ENCODE data around the gene SLC27A4. TPM values are rescaled to one million over a fixed set of nuclear protein-coding genes. Genes with fewer than 3 reads are reported as not detected.

The SLC27A4 gene
- total and polyA plus RNA-seq, 2 of the 13 experiments (the other 11 are each of a cell fraction or from before 2014, with no cell fraction given): 10.6 to 18.8 TPM

DNA sequence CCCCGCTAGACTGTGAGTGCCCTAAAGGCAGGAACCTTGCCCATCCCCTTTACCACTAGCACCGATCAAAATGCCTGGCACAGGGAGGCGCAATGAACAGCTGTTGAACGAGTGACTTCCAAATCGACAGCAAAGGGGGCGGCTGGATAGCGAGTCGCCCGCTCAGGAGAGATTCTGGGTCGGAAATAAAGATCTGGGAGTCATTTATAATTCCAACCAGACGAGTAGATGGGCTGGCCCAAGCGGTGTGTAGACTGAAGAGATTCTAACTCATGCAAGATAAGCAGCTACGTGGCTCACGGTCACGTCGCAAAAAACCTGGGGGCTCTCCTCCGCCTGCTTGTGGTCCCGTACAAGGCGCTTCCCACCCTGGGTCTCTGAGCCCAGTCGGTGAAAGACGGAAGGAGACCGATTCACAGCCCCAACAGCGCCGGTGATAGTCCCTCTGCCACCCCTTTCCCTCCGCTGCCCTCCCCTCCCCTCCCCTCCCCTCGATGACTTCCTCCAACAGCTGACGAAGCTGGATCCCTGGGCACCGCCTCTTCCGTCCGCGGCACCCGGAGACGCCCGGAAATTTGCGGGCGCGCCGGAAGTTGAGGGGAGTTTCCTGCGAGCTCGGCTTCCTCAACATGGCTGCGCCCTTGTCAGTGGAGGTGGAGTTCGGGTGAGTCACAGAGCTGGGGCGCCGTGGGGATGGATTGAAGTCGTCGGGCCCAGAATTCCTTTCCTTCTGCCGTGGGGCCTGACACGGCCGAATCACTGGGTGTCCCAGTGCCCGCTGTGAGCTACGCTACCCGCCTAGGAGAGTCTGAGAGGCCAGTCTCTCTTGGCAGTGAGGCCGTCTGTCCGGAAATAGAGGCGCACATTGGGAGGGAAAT is 30.7 kb downstream of the SLC27A4 start, which contains the start of gene URM1 (continued):
- TF ChIP-seq, protein P1, sequence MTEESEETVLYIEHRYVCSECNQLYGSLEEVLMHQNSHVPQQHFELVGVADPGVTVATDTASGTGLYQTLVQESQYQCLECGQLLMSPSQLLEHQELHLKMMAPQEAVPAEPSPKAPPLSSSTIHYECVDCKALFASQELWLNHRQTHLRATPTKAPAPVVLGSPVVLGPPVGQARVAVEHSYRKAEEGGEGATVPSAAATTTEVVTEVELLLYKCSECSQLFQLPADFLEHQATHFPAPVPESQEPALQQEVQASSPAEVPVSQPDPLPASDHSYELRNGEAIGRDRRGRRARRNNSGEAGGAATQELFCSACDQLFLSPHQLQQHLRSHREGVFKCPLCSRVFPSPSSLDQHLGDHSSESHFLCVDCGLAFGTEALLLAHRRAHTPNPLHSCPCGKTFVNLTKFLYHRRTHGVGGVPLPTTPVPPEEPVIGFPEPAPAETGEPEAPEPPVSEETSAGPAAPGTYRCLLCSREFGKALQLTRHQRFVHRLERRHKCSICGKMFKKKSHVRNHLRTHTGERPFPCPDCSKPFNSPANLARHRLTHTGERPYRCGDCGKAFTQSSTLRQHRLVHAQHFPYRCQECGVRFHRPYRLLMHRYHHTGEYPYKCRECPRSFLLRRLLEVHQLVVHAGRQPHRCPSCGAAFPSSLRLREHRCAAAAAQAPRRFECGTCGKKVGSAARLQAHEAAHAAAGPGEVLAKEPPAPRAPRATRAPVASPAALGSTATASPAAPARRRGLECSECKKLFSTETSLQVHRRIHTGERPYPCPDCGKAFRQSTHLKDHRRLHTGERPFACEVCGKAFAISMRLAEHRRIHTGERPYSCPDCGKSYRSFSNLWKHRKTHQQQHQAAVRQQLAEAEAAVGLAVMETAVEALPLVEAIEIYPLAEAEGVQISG (CRISPR knock-in tag; IDR thresholded peaks at IDR 0.05): peak; percentile 81
- peak; percentile 30; the same call in 1 of the 2 replicates for TF ChIP-seq ELF4 (CRISPR knock-in tag; IDR thresholded peaks at IDR 0.05; ENCODE audit: borderline replicate concordance)
- TF ChIP-seq, protein P2, sequence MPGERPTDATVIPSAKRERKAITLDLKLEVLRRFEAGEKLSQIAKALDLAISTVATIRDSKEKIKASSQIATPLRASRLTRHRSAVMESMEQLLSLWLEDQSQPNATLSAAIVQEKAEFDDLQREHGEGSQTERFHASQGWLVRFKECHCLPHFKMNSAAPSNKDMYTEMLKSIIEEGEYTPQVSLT (CRISPR knock-in tag; IDR thresholded peaks at IDR 0.05; ENCODE audit: borderline replicate concordance, low read depth): no peak
- TF ChIP-seq, protein P3, sequence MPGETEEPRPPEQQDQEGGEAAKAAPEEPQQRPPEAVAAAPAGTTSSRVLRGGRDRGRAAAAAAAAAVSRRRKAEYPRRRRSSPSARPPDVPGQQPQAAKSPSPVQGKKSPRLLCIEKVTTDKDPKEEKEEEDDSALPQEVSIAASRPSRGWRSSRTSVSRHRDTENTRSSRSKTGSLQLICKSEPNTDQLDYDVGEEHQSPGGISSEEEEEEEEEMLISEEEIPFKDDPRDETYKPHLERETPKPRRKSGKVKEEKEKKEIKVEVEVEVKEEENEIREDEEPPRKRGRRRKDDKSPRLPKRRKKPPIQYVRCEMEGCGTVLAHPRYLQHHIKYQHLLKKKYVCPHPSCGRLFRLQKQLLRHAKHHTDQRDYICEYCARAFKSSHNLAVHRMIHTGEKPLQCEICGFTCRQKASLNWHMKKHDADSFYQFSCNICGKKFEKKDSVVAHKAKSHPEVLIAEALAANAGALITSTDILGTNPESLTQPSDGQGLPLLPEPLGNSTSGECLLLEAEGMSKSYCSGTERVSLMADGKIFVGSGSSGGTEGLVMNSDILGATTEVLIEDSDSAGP (CRISPR knock-in tag; IDR thresholded peaks at IDR 0.05; ENCODE audit: borderline replicate concordance): peak; percentile 63; the same call in 1 of the 2 replicates
- TF ChIP-seq, protein P4, sequence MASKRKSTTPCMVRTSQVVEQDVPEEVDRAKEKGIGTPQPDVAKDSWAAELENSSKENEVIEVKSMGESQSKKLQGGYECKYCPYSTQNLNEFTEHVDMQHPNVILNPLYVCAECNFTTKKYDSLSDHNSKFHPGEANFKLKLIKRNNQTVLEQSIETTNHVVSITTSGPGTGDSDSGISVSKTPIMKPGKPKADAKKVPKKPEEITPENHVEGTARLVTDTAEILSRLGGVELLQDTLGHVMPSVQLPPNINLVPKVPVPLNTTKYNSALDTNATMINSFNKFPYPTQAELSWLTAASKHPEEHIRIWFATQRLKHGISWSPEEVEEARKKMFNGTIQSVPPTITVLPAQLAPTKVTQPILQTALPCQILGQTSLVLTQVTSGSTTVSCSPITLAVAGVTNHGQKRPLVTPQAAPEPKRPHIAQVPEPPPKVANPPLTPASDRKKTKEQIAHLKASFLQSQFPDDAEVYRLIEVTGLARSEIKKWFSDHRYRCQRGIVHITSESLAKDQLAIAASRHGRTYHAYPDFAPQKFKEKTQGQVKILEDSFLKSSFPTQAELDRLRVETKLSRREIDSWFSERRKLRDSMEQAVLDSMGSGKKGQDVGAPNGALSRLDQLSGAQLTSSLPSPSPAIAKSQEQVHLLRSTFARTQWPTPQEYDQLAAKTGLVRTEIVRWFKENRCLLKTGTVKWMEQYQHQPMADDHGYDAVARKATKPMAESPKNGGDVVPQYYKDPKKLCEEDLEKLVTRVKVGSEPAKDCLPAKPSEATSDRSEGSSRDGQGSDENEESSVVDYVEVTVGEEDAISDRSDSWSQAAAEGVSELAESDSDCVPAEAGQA (IDR thresholded peaks at IDR 0.05; ENCODE audit: low read depth): peak; percentile 47; the same call in 1 of the 2 replicates
- TF ChIP-seq, protein P4 (CRISPR knock-in tag; IDR thresholded peaks at IDR 0.05; ENCODE audit: borderline replicate concordance): no peak
- TF ChIP-seq POLR2AphosphoS2 (IDR thresholded peaks at IDR 0.05; ENCODE audit: low read depth, low read length): no peak
- 0 out of 4 replicates have a peak, but pooled peaks of 1 of the 2 experiments have one; percentile 14 for TF ChIP-seq NR2F1 (CRISPR knock-in tag; IDR thresholded peaks at IDR 0.05)
- TF ChIP-seq, protein P5, sequence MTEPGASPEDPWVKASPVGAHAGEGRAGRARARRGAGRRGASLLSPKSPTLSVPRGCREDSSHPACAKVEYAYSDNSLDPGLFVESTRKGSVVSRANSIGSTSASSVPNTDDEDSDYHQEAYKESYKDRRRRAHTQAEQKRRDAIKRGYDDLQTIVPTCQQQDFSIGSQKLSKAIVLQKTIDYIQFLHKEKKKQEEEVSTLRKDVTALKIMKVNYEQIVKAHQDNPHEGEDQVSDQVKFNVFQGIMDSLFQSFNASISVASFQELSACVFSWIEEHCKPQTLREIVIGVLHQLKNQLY (CRISPR knock-in tag; IDR thresholded peaks at IDR 0.05): no peak
- TF ChIP-seq ZEB1 (IDR thresholded peaks at IDR 0.05; ENCODE audit: insufficient replicate concordance, low read depth): no peak
- TF ChIP-seq ZNF264 (CRISPR knock-in tag; IDR thresholded peaks at IDR 0.05): no peak
- TF ChIP-seq, protein P6, sequence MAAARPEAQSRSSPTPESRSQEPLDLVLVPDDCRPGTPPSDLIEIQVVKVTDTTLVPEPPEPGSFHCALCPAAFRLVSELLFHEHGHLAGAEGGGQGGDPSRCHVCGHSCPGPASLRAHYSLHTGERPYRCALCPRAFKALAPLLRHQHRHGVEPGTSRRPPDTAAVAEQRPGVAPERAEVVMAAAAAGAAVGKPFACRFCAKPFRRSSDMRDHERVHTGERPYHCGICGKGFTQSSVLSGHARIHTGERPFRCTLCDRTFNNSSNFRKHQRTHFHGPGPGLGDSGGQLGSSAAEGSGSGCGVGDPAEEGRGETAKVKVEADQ (CRISPR knock-in tag; IDR thresholded peaks at IDR 0.05; ENCODE audit: borderline replicate concordance): no peak
- no peak; the same call in 1 of the 2 replicates for TF ChIP-seq ZNF605 (CRISPR knock-in tag; IDR thresholded peaks at IDR 0.05)
